Neural progenitor cell (in vitro differentiated cells): ENCODE data around the gene LGALS3.

Source experiments
- CTCF ChIP-seq: fragments of 200-600 bp; sonication (generic); IDR thresholded peaks from 2 replicates; pipeline ENCODE4 v1.5.1; 2017; ENCODE audit warnings: antibody characterized with exemption, mild to moderate bottlenecking
- EZH2 ChIP-seq: fragments of 200-600 bp; sonication (generic); IDR thresholded peaks from 2 replicates; pipeline ENCODE4 v1.6.1; 2017; ENCODE audit warnings: antibody characterized with exemption, mild to moderate bottlenecking, moderate library complexity

- TF ChIP-seq CTCF: no peak
- TF ChIP-seq EZH2: no peak
Measured at GRCh38 chr14:55121628-55122439, 7.2 kb upstream of the LGALS3 start.
